Activated naive CD4-positive, alpha-beta T cell treated with anti-CD3 and anti-CD28 coated beads, Interleukin-2, amount 10 ng/mL, durations not matched to agents 7 days and 5 days (primary cell): ENCODE data around the gene MGAT5B.

ENCODE experiments used
- CTCF ChIA-PET: fragments of 350-600 bp; sonication (Branson Sonifier 250); formaldehyde crosslinking; loops from one replicate; lab custom pipeline; 2021; ENCODE audit warnings: antibody characterized with exemption; lab: Charles Lee
- DNase-seq: peaks from one replicate; pipeline ENCODE4 v3.0.0-alpha.2; 2020
- H3K27ac Mint-ChIP-seq: one replicate; pipeline ENCODE4 v1.8.0; 2021; ENCODE audit warnings: mild to moderate bottlenecking, moderate library complexity, mixed read lengths
- H3K27me3 Mint-ChIP-seq: one replicate; pipeline ENCODE4 v1.8.0; 2021; ENCODE audit warnings: mild to moderate bottlenecking, mixed read lengths
- H3K36me3 Mint-ChIP-seq: one replicate; pipeline ENCODE4 v1.8.0; 2021; ENCODE audit warnings: mixed read lengths
- H3K4me1 Mint-ChIP-seq: one replicate; pipeline ENCODE4 v1.8.0; 2021; ENCODE audit warnings: mixed read lengths
- H3K4me3 Mint-ChIP-seq: one replicate; pipeline ENCODE4 v1.8.0; 2021; ENCODE audit warnings: mild to moderate bottlenecking, moderate library complexity, mixed read lengths
- H3K9me3 Mint-ChIP-seq: one replicate; pipeline ENCODE4 v1.8.0; 2021; ENCODE audit warnings: mixed read lengths

Gene MGAT5B

DNA sequence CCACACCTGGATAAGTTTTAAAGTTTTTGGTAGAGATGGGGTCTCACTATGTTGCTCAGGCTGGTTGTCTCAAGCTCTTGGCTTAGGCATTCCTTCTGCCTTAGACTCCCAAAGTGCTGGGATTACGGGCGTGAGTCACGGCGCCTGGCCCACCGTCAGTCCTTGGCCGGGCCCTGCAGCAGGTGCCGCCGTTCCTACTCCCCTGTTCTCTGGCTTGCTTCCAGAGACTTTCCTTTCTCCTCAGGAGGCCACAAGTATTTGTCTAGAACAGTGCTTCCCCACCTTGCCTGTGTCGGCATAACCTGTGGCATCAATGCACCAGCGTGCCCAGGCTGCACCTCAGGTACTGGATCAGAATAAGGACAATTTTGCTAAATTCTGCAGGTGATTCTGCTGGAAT lies 3.0 kb upstream of the MGAT5B start:
- Mint-ChIP-seq H3K9me3 (no peaks in the 10 kb centered on the region), H3K27me3 (peaks cover 53% of the 10 kb centered on the region), H3K27ac (no peak overlapping the region), H3K4me1 (peaks cover 7% of the 10 kb centered on the region), H3K36me3 (no peaks in the 10 kb centered on the region), H3K4me3 (no peak overlapping the region)
- CTCF ChIA-PET, result interaction anchor here (1.2 kb wide), 1 partner anchor 191 kb away, joined by 6 read pairs; no protein-coding TSS in a partner anchor
- no peak for DNase-seq

- Mint-ChIP-seq H3K27me3 (peaks cover 63% of the 10 kb centered on the region), H3K9me3 (no peaks in the 10 kb centered on the region), H3K36me3 (no peaks in the 10 kb centered on the region), H3K27ac (no peak overlapping the region), H3K4me3 (no peak overlapping the region), H3K4me1 (peaks cover 7% of the 10 kb centered on the region)
- CTCF ChIA-PET, result interaction anchor here (2.0 to 6.2 kb wide), 2 partner anchors 171 to 190 kb away, joined by 7 to 66 read pairs; no protein-coding TSS in a partner anchor
- DNase-seq, result no peak
These were observed 2.0 kb upstream of the MGAT5B start for GRCh38 chr17:76866203-76866602.

GRCh38 chr17:76866774-76867577 lies 1.2 kb upstream of the MGAT5B start:
- Mint-ChIP-seq H3K27ac (no peak overlapping the region), H3K9me3 (no peaks in the 10 kb centered on the region), H3K27me3 (peaks cover 67% of the 10 kb centered on the region), H3K4me1 (peaks cover 7% of the 10 kb centered on the region), H3K36me3 (no peaks in the 10 kb centered on the region), H3K4me3 (peak overlapping the region; percentile 9)
- CTCF ChIA-PET, result interaction anchor here (1.1 to 6.2 kb wide), 13 partner anchors 10 to 200 kb away, joined by 3 to 66 read pairs (median 4); no protein-coding TSS in a partner anchor
- DNase-seq, result no peak

DNA sequence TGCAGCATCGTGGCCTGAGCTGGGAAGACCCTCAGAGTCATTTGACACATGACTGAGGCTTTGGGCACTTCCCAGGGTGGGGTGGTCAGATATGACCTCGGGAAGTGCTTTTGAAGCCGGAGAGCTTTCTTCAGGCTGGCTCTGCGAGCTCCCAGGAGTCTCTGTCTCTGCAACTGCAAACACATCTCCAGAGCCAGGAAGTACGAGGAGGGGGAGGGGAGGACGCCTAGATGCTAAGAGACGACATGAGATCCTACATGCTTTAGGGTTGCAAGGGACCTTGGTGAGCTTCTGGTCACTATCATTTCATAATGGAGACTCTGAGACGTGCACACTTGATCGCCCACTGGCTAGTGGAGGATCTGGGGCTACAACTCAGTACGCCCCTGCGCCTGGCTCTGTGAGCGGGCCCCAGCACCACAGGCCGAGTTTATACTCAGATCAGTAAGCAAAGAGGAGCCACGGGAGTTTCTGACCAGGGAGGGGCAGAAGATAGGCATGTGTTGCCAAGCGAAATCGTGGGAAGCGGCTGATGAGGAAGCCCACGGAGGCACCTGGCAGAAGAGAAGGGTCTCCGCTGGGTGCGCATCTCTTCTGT lies 527 bp upstream of the MGAT5B start:
- CTCF ChIA-PET, result interaction anchor here (0.6 to 6.2 kb wide), 23 partner anchors 11 to 404 kb away, joined by 3 to 66 read pairs (median 4); no protein-coding TSS in a partner anchor
- H3K4me1 Mint-ChIP-seq, result peaks cover 7% of the 10 kb centered on the region
- H3K9me3 Mint-ChIP-seq, result no peaks in the 10 kb centered on the region
- H3K36me3 Mint-ChIP-seq, result no peaks in the 10 kb centered on the region
- DNase-seq, result no peak
- H3K4me3 Mint-ChIP-seq, result peak overlapping the region; percentile 69
- H3K27me3 Mint-ChIP-seq, result peaks cover 73% of the 10 kb centered on the region
- no peak overlapping the region for H3K27ac Mint-ChIP-seq

- Mint-ChIP-seq H3K27ac (no peak overlapping the region), H3K4me1 (peaks cover 7% of the 10 kb centered on the region), H3K4me3 (peak overlapping the region; percentile 35), H3K9me3 (no peaks in the 10 kb centered on the region), H3K27me3 (peaks cover 83% of the 10 kb centered on the region), H3K36me3 (no peaks in the 10 kb centered on the region)
- CTCF ChIA-PET, result interaction anchor here (1.0 to 6.2 kb wide), 11 partner anchors 19 to 403 kb away, joined by 3 to 66 read pairs (median 3); no protein-coding TSS in a partner anchor
- DNase-seq, result peak; percentile 36
These were observed 678 bp downstream of the MGAT5B start for GRCh38 chr17:76868669-76869495.

GRCh38 chr17:76869496-76870376 lies 1.5 kb downstream of the MGAT5B start:
- Mint-ChIP-seq H3K27ac (no peak overlapping the region), H3K4me3 (no peak overlapping the region), H3K9me3 (peaks cover 7% of the 10 kb centered on the region), H3K27me3 (peaks cover 79% of the 10 kb centered on the region), H3K36me3 (no peaks in the 10 kb centered on the region), H3K4me1 (peaks cover 7% of the 10 kb centered on the region)
- CTCF ChIA-PET, result interaction anchor here (1.7 to 6.2 kb wide), 3 partner anchors 103 to 197 kb away, joined by 3 to 66 read pairs (median 14); no protein-coding TSS in a partner anchor
- DNase-seq, result no peak

- Mint-ChIP-seq H3K36me3 (no peaks in the 10 kb centered on the region), H3K4me3 (no peak overlapping the region), H3K4me1 (peaks cover 7% of the 10 kb centered on the region), H3K27ac (no peak overlapping the region), H3K9me3 (peaks cover 12% of the 10 kb centered on the region), H3K27me3 (peaks cover 76% of the 10 kb centered on the region)
- DNase-seq, result no peak
- CTCF ChIA-PET, result interaction anchor here (1.7 to 6.2 kb wide), 3 partner anchors 102 to 196 kb away, joined by 3 to 66 read pairs (median 14); no protein-coding TSS in a partner anchor
These were observed 2.1 kb downstream of the MGAT5B start for GRCh38 chr17:76870377-76870714.

- peaks cover 7% of the 10 kb centered on the region for H3K4me1 Mint-ChIP-seq
- peaks cover 65% of the 10 kb centered on the region for H3K27me3 Mint-ChIP-seq
- CTCF ChIA-PET, result interaction anchor here (2.6 to 6.2 kb wide), 2 partner anchors 185 to 195 kb away, joined by 14 to 66 read pairs; no protein-coding TSS in a partner anchor
- no peaks in the 10 kb centered on the region for H3K36me3 Mint-ChIP-seq
- no peak for DNase-seq
- peaks cover 17% of the 10 kb centered on the region for H3K9me3 Mint-ChIP-seq
- no peak overlapping the region for H3K27ac Mint-ChIP-seq
- no peak overlapping the region for H3K4me3 Mint-ChIP-seq
These were observed 3.5 kb downstream of the MGAT5B start for GRCh38 chr17:76871668-76872067.

- Mint-ChIP-seq H3K36me3 (no peaks in the 10 kb centered on the region), H3K4me1 (peaks cover 7% of the 10 kb centered on the region), H3K9me3 (peaks cover 17% of the 10 kb centered on the region), H3K27me3 (peaks cover 58% of the 10 kb centered on the region), H3K27ac (no peak overlapping the region), H3K4me3 (no peak overlapping the region)
- CTCF ChIA-PET, result interaction anchor here (0.9 to 2.6 kb wide), 2 partner anchors 16 to 194 kb away, joined by 3 to 14 read pairs; no protein-coding TSS in a partner anchor
- no peak for DNase-seq
These were observed 4.1 kb downstream of the MGAT5B start for GRCh38 chr17:76872221-76872873.

GRCh38 chr17:76872874-76873221 lies 4.6 kb downstream of the MGAT5B start:
- peaks cover 17% of the 10 kb centered on the region for H3K9me3 Mint-ChIP-seq
- H3K4me3 Mint-ChIP-seq, result no peak overlapping the region
- no peak overlapping the region for H3K27ac Mint-ChIP-seq
- H3K27me3 Mint-ChIP-seq, result peaks cover 53% of the 10 kb centered on the region
- no peaks in the 10 kb centered on the region for H3K36me3 Mint-ChIP-seq
- CTCF ChIA-PET, result interaction anchor here (0.9 to 2.6 kb wide), 2 partner anchors 15 to 193 kb away, joined by 3 to 14 read pairs; no protein-coding TSS in a partner anchor
- H3K4me1 Mint-ChIP-seq, result peaks cover 3% of the 10 kb centered on the region
- DNase-seq, result no peak

DNA sequence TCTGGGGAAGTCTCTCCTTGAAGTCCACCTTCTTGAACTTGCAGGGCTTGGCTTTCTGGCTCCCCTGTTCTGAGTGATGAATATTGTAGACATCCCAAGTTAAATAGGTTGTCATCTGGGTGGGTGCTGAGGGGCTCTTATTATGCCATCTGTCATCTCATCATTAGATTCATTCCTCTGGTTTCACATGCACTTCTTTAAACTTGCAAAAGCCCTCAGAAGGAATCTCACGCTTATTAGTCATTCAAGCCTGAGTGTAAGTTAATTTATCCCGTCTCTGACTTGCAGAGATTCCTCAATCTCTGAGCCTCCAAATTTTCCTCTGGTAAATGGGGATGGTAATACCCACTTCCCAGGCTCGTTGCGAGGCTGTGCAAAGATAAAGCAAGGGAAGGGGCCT lies 5.7 kb downstream of the MGAT5B start:
- CTCF ChIA-PET, result no interaction called here
- no peak overlapping the region for H3K4me3 Mint-ChIP-seq
- peaks cover 17% of the 10 kb centered on the region for H3K9me3 Mint-ChIP-seq
- H3K27me3 Mint-ChIP-seq, result peaks cover 51% of the 10 kb centered on the region
- DNase-seq, result no peak
- no peak overlapping the region for H3K27ac Mint-ChIP-seq
- H3K4me1 Mint-ChIP-seq, result peaks cover 2% of the 10 kb centered on the region
- H3K36me3 Mint-ChIP-seq, result no peaks in the 10 kb centered on the region

GRCh38 chr17:76877437-76877836 lies 9.2 kb downstream of the MGAT5B start:
- peaks cover 27% of the 10 kb centered on the region for H3K27me3 Mint-ChIP-seq
- H3K4me1 Mint-ChIP-seq, result no peaks in the 10 kb centered on the region

More at GRCh38 chr17:76877437-76877836, 9.2 kb downstream of the MGAT5B start:
- Mint-ChIP-seq H3K36me3 (no peaks in the 10 kb centered on the region), H3K9me3 (peaks cover 17% of the 10 kb centered on the region), H3K4me3 (no peak overlapping the region), H3K27ac (no peak overlapping the region)
- CTCF ChIA-PET, result no interaction called here
- DNase-seq, result no peak
